Sigmoid colon (tissue), 4 donors: ENCODE measurements around the gene LRRC19.

Experiments
- CTCF ChIP-seq, 4 experiments: fragments of 450-650 bp in 3 of 4; fragments of 200-600 bp in 1 of 4; IDR thresholded peaks; one replicate each; pipeline ENCODE4 v1.5.1; 2016 to 2019; ENCODE audit warnings: antibody characterized with exemption in 4 of 4, mild to moderate bottlenecking in 3 of 4, moderate library complexity in 2 of 4
- EP300 ChIP-seq, 4 donors: sonication (generic); formaldehyde crosslinking; IDR thresholded peaks; one replicate each; pipeline ENCODE4 v1.6.1; 2017; ENCODE audit warnings: antibody characterized with exemption in 4 of 4
- POLR2A ChIP-seq, 2 donors: fragments of 450-650 bp; IDR thresholded peaks; one replicate each; pipeline ENCODE4 v1.6.1; 2016; ENCODE audit warnings: antibody characterized with exemption in 2 of 2, mild to moderate bottlenecking in 2 of 2, moderate library complexity in 2 of 2
- POLR2AphosphoS5 ChIP-seq, 4 donors: sonication (generic); formaldehyde crosslinking; IDR thresholded peaks; one replicate each; pipeline ENCODE4 v1.6.1; 2017; ENCODE audit warnings: antibody characterized with exemption in 4 of 4

GRCh38 chr9:26973989-26974388 is 31.5 kb downstream of the LRRC19 start:
- TF ChIP-seq POLR2A (IDR thresholded peaks at IDR 0.05) (no peak), CTCF (IDR thresholded peaks at IDR 0.05) (no peak), POLR2AphosphoS5 (IDR thresholded peaks at IDR 0.05) (no peak), EP300 (IDR thresholded peaks at IDR 0.05) (no peak)
